IMR-90 (cell line): ENCODE data around the gene NEUROD2. TPM values are rescaled to one million over a fixed set of nuclear protein-coding genes. Genes with fewer than 3 reads are reported as not detected.

ENCODE experiments used
- ATAC-seq: fragments of 200-7000 bp; cut with Tn5 transposase; 2 replicates; pipeline ENCODE4 v1.9.1; 2020; ENCODE audit warnings: low read depth, mild to moderate bottlenecking, moderate library complexity
- BruUV-seq: library from RNA; stranded (reverse); fragments of 400-500 nt; replicated peaks from 2 replicates; lab custom pipeline; 2021; lab: Mats Ljungman, UMichigan
- CTCF ChIA-PET: fragments of 300-600 bp; formaldehyde crosslinking; extraction: SDS; loops from one replicate; lab custom pipeline; 2021; ENCODE audit warnings: antibody characterized with exemption; lab: Yijun Ruan, JAX
- POLR2A ChIA-PET: fragments of 300-600 bp; sonication (Branson Sonifier 250); formaldehyde crosslinking; loops from one replicate; lab custom pipeline; 2022; ENCODE audit warnings: antibody characterized with exemption; ENCODE audit not compliant: unreplicated experiment; lab: Charles Lee
- DNase-seq: peaks from one replicate; pipeline ENCODE4 v3.0.0; 2013
- H2AFZ ChIP-seq: replicated peaks from 2 replicates; pipeline ENCODE3; 2013; ENCODE audit warnings: low read length, mild to moderate bottlenecking; ENCODE audit not compliant: poor library complexity
- H2AK5ac ChIP-seq: 2 replicates; pipeline ENCODE4 v1.6.1; 2013; ENCODE audit warnings: low read depth, low read length, inconsistent platforms
- H2AK9ac ChIP-seq: replicated peaks from 2 replicates; pipeline ENCODE3; 2013; ENCODE audit warnings: mild to moderate bottlenecking, low read depth, low read length, moderate library complexity; ENCODE audit not compliant: poor library complexity
- H2BK120ac ChIP-seq: 2 replicates; pipeline ENCODE4 v1.6.1; 2013; ENCODE audit warnings: low read depth, low read length, inconsistent platforms
- H2BK15ac ChIP-seq: 3 replicates; pipeline ENCODE4 v1.6.1; 2013; ENCODE audit warnings: low read depth, low read length, inconsistent platforms
- H2BK20ac ChIP-seq: 2 replicates; pipeline ENCODE4 v1.6.1; 2013; ENCODE audit warnings: low read depth, mild to moderate bottlenecking, inconsistent platforms, low read length, moderate library complexity
- H2BK5ac ChIP-seq: 2 replicates; pipeline ENCODE4 v1.6.1; 2013; ENCODE audit warnings: mild to moderate bottlenecking, low read depth, low read length, inconsistent platforms; ENCODE audit not compliant: poor library complexity, severe bottlenecking
- H3K14ac ChIP-seq: replicated peaks from 2 replicates; pipeline ENCODE4 v1.6.1; 2013; ENCODE audit warnings: low read depth, low read length, inconsistent platforms
- H3K18ac ChIP-seq: 2 replicates; pipeline ENCODE4 v1.6.1; 2013; ENCODE audit warnings: low read depth, low read length, control low read depth
- H3K23ac ChIP-seq: 2 replicates; pipeline ENCODE4 v1.6.1; 2013; ENCODE audit warnings: low read depth, low read length, inconsistent platforms
- H3K27ac ChIP-seq: 2 replicates; pipeline ENCODE4 v1.5.1; 2013; ENCODE audit warnings: mild to moderate bottlenecking, control low read depth, low read length; ENCODE audit not compliant: insufficient read depth
- H3K27me3 ChIP-seq: 2 replicates; pipeline ENCODE4 v1.6.1; 2013; ENCODE audit warnings: low read length; ENCODE audit not compliant: control insufficient read depth, insufficient read depth
- H3K36me3 ChIP-seq: 2 replicates; pipeline ENCODE4 v1.6.1; 2013; ENCODE audit warnings: low read length, mixed read lengths; ENCODE audit not compliant: control insufficient read depth, insufficient read depth
- H3K4ac ChIP-seq: 2 replicates; pipeline ENCODE4 v1.6.1; 2013; ENCODE audit warnings: low read depth, low read length, inconsistent platforms
- H3K4me1 ChIP-seq: 2 replicates; pipeline ENCODE4 v1.6.1; 2013; ENCODE audit warnings: low read length, mixed read lengths; ENCODE audit not compliant: control insufficient read depth, insufficient read depth
- H3K4me2 ChIP-seq: 2 replicates; pipeline ENCODE4 v1.6.1; 2013; ENCODE audit warnings: low read depth, mild to moderate bottlenecking, control low read depth, low read length, moderate library complexity
- H3K4me3 ChIP-seq: 2 replicates; pipeline ENCODE4 v1.5.1; 2013; ENCODE audit warnings: low read depth, mild to moderate bottlenecking, control low read depth, low read length, moderate library complexity; ENCODE audit not compliant: insufficient read depth
- H3K56ac ChIP-seq: 2 replicates; pipeline ENCODE4 v1.6.1; 2013; ENCODE audit warnings: low read length, inconsistent platforms; ENCODE audit not compliant: insufficient read depth; ENCODE audit errors: extremely low read depth
- H3K79me1 ChIP-seq, 2 experiments: 2 replicates each; pipeline ENCODE4 v1.6.1; 2013; ENCODE audit warnings: low read length in 2 of 2, inconsistent platforms in 1 of 2, low read depth in 1 of 2
- H3K9ac ChIP-seq: 2 replicates; pipeline ENCODE4 v1.6.1; 2013; ENCODE audit warnings: low read depth, low read length, control low read depth
- H3K9me1 ChIP-seq: 2 replicates; pipeline ENCODE4 v1.6.1; 2013; ENCODE audit warnings: low read length, inconsistent platforms; ENCODE audit not compliant: insufficient read depth
- H3K9me3 ChIP-seq: 2 replicates; pipeline ENCODE4 v1.6.1; 2013; ENCODE audit warnings: low read length; ENCODE audit not compliant: control insufficient read depth, insufficient read depth
- H4K20me1 ChIP-seq: 2 replicates; pipeline ENCODE4 v1.6.1; 2013; ENCODE audit warnings: low read length, inconsistent platforms; ENCODE audit not compliant: insufficient read depth
- H4K5ac ChIP-seq: 2 replicates; pipeline ENCODE4 v1.6.1; 2013; ENCODE audit warnings: mild to moderate bottlenecking, low read depth, low read length, control low read depth
- H4K8ac ChIP-seq, 2 experiments: 2 replicates each; pipeline ENCODE4 v1.6.1; 2013; ENCODE audit warnings: low read depth in 2 of 2, low read length in 2 of 2, control low read depth in 1 of 2, inconsistent platforms in 1 of 2
- H4K91ac ChIP-seq: 2 replicates; pipeline ENCODE4 v1.6.1; 2013; ENCODE audit warnings: low read depth, low read length, inconsistent platforms; ENCODE audit not compliant: insufficient read depth
- CHD1 ChIP-seq: IDR thresholded peaks from 2 replicates; pipeline ENCODE4 v1.6.1; 2012; ENCODE audit warnings: low read depth, low read length, improper control_type of control experiment
- WGBS, 2 experiments: methylation state at CpG; one replicate each; pipeline versions ENCODE4 v1.1.5 to v1.1.7; 2013; ENCODE audit warnings: missing lambda C conversion rate in 2 of 2; ENCODE audit not compliant: insufficient read length in 1 of 2; ENCODE audit errors: extremely low coverage in 2 of 2; 5-methylcytosine and 5-hydroxymethylcytosine counted together
- dilution Hi-C: fragments of 300-500 bp; cut with HindIII; formaldehyde crosslinking; loops from one replicate; pipeline ENCODE4 v1.14.3; 2018; ENCODE audit warnings: low sequenced_read_pairs; ENCODE audit not compliant: unreplicated experiment
- in situ Hi-C: fragments of 300-500 bp; cut with MboI; formaldehyde crosslinking; loops from 3 replicates; pipeline ENCODE4 v1.14.3; 2019; ENCODE audit warnings: low sequenced_read_pairs, inconsistent platforms, mixed read lengths
- intact Hi-C: fragments of 100-400 bp; cut with micrococcal nuclease; formaldehyde crosslinking; loops from 2 replicates; pipeline ENCODE4 v1.10.0; 2022
- polyA plus RNA-seq, 3 experiments: library from polyadenylated mRNA; depleted of rRNA; stranded (reverse); fragments of >200 nt; gene quantifications; 2 replicates each; pipeline ENCODE4 v1.2.3, GENCODE V29; 2012; ENCODE audit warnings: low replicate concordance in 1 of 3
- total RNA-seq: library from RNA; depleted of rRNA; stranded (reverse); fragments of >200 nt; gene quantifications from 2 replicates; pipeline ENCODE4 v1.2.3, GENCODE V29; 2012

NEUROD2 gene
- total and polyA plus RNA-seq, 2 of the 4 experiments (the other 2 are of a cell fraction) = not detected

DNA sequence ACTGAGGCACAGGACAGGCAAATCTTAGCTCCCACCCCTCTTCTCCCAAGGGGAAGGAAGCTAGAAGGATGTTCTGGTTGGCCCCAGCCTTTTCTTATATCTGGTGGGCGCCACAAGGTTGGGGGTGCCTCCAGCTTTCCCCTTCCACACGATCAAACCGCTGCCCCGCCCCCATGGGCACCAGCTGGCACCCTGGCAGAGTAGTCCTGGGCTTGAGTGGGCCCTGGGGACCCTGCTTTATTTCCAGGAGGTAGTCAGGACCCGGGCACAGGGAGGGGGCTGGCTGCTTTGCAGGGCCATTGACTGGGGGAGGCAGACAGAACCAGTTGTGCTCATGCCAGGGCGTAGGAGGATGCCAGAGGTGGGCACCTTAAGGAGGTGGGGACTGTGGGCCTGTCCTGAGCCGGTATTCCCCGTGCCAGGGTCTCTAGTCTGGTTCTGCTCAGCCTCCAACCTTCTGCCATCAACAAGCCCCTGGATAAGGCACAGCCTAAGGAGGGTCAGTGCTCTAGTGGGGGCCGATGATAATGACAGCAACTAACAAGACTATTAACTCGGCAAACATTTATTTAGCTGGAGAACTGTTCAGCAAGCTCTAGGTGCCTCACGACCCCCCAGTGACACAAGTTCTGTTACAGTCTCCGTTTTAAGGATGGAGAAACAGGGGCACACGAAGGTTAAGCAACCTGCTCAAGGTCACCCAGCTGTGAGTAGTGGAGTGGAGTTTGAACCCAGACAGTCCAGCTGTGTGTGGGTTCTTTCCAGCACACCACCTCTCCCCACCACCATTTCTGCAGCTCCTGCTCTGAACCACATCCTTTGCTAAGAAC is 11.5 kb upstream of the NEUROD2 start:
- Histone ChIP-seq H2BK20ac (no peak overlapping the region), H2BK120ac (no peak overlapping the region), H3K4me1 (no peaks in the 10 kb centered on the region), H4K5ac (no peak overlapping the region), H3K4me2 (no peak overlapping the region), H3K4me3 (no peak overlapping the region), H2AK9ac (peak overlapping the region; percentile 3), H2AFZ (peak overlapping the region; percentile 87), H4K8ac (no peak overlapping the region; a peak in 1 of 4 replicates), H3K14ac (no peak overlapping the region), H3K9me3 (no peaks in the 10 kb centered on the region), H3K18ac (no peak overlapping the region), H3K9ac (no peak overlapping the region), H3K23ac (0 out of 2 replicates have a peak overlapping the region, but pooled peaks have one; percentile 16), H2BK5ac (no peak overlapping the region), H4K20me1 (no peaks in the 10 kb centered on the region), H3K4ac (no peak overlapping the region), H3K36me3 (no peaks in the 10 kb centered on the region), H3K27me3 (peaks cover 45% of the 10 kb centered on the region), H4K91ac (no peak overlapping the region), H2AK5ac (peak overlapping the region; percentile 15; the same call in 1 of the 2 replicates), H2BK15ac (no peak overlapping the region), H3K56ac (no peak overlapping the region), H3K79me1 (no peaks in the 10 kb centered on the region), H3K27ac (no peak overlapping the region), H3K9me1 (no peaks in the 10 kb centered on the region)
- no peak for ATAC-seq
- BruUV-seq = no TSS peak
- no peak for TF ChIP-seq CHD1
- ChIA-PET CTCF (no interaction called here), POLR2A (no interaction called here)
- no peak for DNase-seq
- intact Hi-C loops (no loop called here), dilution Hi-C loops (no loop called here), in situ Hi-C loops (no loop called here)
- no CpG with 5 or more reads among the region's 13 CpGs for WGBS, 2 experiments
